ENCODE data around the gene DONSON. TPM values are rescaled to one million over a fixed set of nuclear protein-coding genes. Genes with fewer than 3 reads are reported as not detected.

DONSON gene
- total RNA-seq, 1 donor from 2014 or later = 10.3 TPM

- no peaks in the 10 kb centered on the region for H3K9me3 ChIP-seq
- DNase-seq (ENCODE audit: extremely low spot score in 2 of 2) = no peak
- H3K27me3 ChIP-seq = no peaks in the 10 kb centered on the region
- H3K27ac ChIP-seq = no peak overlapping the region
- H3K36me3 ChIP-seq = peaks cover 0 to 13% of the 10 kb centered on the region in 2 donors
- TF ChIP-seq POLR2A (IDR thresholded peaks at IDR 0.05) (no peak), CTCF (IDR thresholded peaks at IDR 0.05) (no peak), POLR2AphosphoS5 (IDR thresholded peaks at IDR 0.05; ENCODE audit: insufficient read depth in 1 of 2, low read depth in 1 of 2) (no peak)
- peaks cover 32% of the 10 kb centered on the region for H3K4me1 ChIP-seq
- H3K4me3 ChIP-seq = peak overlapping the region; percentile 73 to 74
- intact Hi-C loops (cut with DNase I) = no loop called here
Measured at GRCh38 chr21:33544451-33545195, 43.9 kb downstream of the DONSON start.

DNA sequence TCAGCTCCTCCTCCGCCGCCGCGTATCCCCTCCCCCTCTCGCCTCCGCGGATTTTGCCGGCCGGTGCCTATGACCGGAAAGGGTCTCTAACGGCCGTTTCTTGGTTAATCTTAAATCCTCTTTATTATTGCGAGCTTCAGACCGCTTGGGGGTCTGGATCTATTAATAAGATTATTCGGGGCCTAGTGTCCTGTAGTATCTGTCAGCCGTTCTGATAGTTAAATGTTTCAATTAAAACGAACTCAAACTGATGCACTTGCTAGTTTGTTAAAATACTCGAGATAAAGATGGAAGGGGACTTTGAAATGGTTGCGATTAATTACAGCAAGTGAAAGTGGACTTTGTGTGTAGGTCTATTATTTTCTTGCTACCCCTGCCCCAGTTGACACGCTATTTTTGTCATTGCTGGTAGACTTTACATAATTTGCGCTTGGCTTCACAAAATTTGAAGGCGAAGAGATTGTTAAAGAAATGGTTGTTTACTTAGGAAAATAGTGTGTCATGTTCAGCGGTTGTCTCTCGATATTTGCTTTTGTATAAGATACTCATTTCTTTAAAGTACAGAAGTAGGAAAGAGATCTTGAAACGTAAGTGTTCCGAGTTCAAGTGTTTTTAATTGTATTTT is 44.9 kb downstream of the DONSON start:
- Histone ChIP-seq H3K9me3 (no peaks in the 10 kb centered on the region), H3K36me3 (peaks cover 0 to 14% of the 10 kb centered on the region in 2 donors), H3K4me1 (peaks cover 32% of the 10 kb centered on the region), H3K27ac (peak overlapping the region; percentile 97), H3K4me3 (peak overlapping the region; percentile 73 to 74), H3K27me3 (no peaks in the 10 kb centered on the region)
- intact Hi-C loops (cut with DNase I) = loop anchor here (1.0 kb wide), 1 partner anchor 64 kb away; the partner anchor contains the start of gene TMEM50B
- no peak for DNase-seq (ENCODE audit: extremely low spot score in 2 of 2)
- TF ChIP-seq POLR2AphosphoS5 (IDR thresholded peaks at IDR 0.05; ENCODE audit: insufficient read depth in 1 of 2, low read depth in 1 of 2) (no peak), POLR2A (IDR thresholded peaks at IDR 0.05) (no peak), CTCF (IDR thresholded peaks at IDR 0.05) (no peak)

- Histone ChIP-seq H3K9me3 (no peaks in the 10 kb centered on the region), H3K27me3 (no peaks in the 10 kb centered on the region), H3K27ac (peak within 1 kb of the TSS; percentile 97), H3K36me3 (peaks cover 0 to 15% of the 10 kb centered on the region in 2 donors), H3K4me1 (peaks cover 32% of the 10 kb centered on the region), H3K4me3 (peak within 1 kb of the TSS; percentile 73 to 74)
- DNase-seq (ENCODE audit: extremely low spot score in 2 of 2) = peak; percentile 99 to 100
- intact Hi-C loops (cut with DNase I) = loop anchor here (1.0 kb wide), 1 partner anchor 64 kb away; the partner anchor contains the start of gene TMEM50B
- TF ChIP-seq POLR2A (IDR thresholded peaks at IDR 0.05) = peak; percentile 11 to 75
- no peak for TF ChIP-seq CTCF (IDR thresholded peaks at IDR 0.05)
- TF ChIP-seq POLR2AphosphoS5 (IDR thresholded peaks at IDR 0.05; ENCODE audit: insufficient read depth in 1 of 2, low read depth in 1 of 2) = peak; percentile 85 to 96
Measured at GRCh38 chr21:33542640-33543504, 45.6 kb downstream of the DONSON start, which contains the start of gene SON. TSS of gene SON (plus strand) at chr21:33543038. CDS start at chr21:33543093, 55 bp downstream.

- TF ChIP-seq POLR2A (IDR thresholded peaks at IDR 0.05) = peak in 1 of 2 donors; percentile 84
- TF ChIP-seq CTCF (IDR thresholded peaks at IDR 0.05) = no peak
- TF ChIP-seq POLR2AphosphoS5 (IDR thresholded peaks at IDR 0.05; ENCODE audit: insufficient read depth in 1 of 2, low read depth in 1 of 2) = peak in 1 of 2 donors; percentile 88
- H3K4me3 ChIP-seq = peak within 1 kb of the TSS; percentile 73 to 74
- H3K27ac ChIP-seq = peak within 1 kb of the TSS; percentile 97
- no peaks in the 10 kb centered on the region for H3K9me3 ChIP-seq
- peaks cover 0 to 18% of the 10 kb centered on the region in 2 donors for H3K36me3 ChIP-seq
- DNase-seq (ENCODE audit: extremely low spot score in 2 of 2) = peak in 1 of 2 donors; percentile 89
- intact Hi-C loops (cut with DNase I) = no loop called here
- H3K4me1 ChIP-seq = peaks cover 32% of the 10 kb centered on the region
- H3K27me3 ChIP-seq = no peaks in the 10 kb centered on the region
Measured at GRCh38 chr21:33541756-33542639, 46.5 kb downstream of the DONSON start, which contains the start of gene GART. TSS of gene GART (minus strand) at chr21:33542117. CDS start at chr21:33539315, 2,802 bp downstream.

Data from vagina (tissue), 2 donors.